Fibroblast of mammary gland (primary cell): Measurements from ENCODE around the gene CTSS.
A peak's percentile ranks its signal among the peaks of the same experiment; 100 is the strongest.
"Not testable (repeated sequence)": the region's sequence is repeated elsewhere in the genome, so short reads cannot be mapped to it uniquely, and the experiment has no call there.

Experiments used
- DNase-seq: peaks from one replicate; pipeline ENCODE4 v3.0.0-alpha.2; 2010; ENCODE audit warnings: low read depth
- H3K4me3 ChIP-seq: 2 replicates; pipeline ENCODE4 v1.5.1; 2011; ENCODE audit warnings: low read depth, mild to moderate bottlenecking, low read length, moderate library complexity; ENCODE audit not compliant: control insufficient read depth
- TF ChIP-seq, protein P1 (sequence below): conservative IDR thresholded peaks from 2 replicates; pipeline ENCODE4 v1.5.1; 2011; ENCODE audit warnings: low read depth, low read length, inconsistent platforms; ENCODE audit not compliant: control insufficient read depth, insufficient read depth

CTSS gene

DNA sequence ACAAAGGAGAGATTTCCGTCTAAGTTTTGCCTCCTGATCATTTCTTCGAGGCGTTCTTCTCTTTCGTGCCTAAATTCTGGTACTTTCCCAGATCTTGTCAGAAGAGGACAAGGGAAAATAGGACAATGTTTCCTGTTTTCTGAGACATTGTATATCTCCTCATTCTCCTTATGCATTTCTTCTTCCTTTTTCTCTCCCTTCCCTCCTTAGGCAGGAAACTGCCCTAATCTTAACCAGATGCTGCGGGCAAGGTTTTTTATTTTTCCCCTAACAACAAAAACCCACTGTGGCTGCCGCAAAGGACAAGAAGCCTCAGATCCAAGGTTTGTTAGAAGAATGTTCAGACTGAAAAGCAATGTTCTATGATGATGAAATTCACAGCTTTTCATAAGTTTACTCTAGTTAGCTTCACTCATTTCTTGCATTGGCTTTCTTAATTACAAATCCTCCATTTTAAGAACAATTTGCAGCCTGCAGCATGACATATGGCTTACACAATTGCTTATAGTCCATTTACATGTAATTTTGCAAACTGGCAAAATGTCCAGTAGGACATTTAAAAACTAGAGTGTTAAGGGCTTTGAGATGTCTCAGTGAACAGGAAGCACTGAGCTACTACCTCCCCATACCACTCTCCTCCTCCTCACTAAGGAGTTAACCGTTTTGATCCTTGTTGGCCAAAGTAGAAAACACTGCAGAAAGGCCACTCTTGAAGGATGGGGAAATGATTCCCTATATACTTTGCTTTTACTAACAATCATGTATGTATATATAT lies 41.9 kb upstream of the CTSS start:
- peak overlapping the region; percentile 48 for H3K4me3 ChIP-seq
- peak; percentile 44 for DNase-seq
- TF ChIP-seq, protein P1, sequence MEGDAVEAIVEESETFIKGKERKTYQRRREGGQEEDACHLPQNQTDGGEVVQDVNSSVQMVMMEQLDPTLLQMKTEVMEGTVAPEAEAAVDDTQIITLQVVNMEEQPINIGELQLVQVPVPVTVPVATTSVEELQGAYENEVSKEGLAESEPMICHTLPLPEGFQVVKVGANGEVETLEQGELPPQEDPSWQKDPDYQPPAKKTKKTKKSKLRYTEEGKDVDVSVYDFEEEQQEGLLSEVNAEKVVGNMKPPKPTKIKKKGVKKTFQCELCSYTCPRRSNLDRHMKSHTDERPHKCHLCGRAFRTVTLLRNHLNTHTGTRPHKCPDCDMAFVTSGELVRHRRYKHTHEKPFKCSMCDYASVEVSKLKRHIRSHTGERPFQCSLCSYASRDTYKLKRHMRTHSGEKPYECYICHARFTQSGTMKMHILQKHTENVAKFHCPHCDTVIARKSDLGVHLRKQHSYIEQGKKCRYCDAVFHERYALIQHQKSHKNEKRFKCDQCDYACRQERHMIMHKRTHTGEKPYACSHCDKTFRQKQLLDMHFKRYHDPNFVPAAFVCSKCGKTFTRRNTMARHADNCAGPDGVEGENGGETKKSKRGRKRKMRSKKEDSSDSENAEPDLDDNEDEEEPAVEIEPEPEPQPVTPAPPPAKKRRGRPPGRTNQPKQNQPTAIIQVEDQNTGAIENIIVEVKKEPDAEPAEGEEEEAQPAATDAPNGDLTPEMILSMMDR, result no peak

DNA sequence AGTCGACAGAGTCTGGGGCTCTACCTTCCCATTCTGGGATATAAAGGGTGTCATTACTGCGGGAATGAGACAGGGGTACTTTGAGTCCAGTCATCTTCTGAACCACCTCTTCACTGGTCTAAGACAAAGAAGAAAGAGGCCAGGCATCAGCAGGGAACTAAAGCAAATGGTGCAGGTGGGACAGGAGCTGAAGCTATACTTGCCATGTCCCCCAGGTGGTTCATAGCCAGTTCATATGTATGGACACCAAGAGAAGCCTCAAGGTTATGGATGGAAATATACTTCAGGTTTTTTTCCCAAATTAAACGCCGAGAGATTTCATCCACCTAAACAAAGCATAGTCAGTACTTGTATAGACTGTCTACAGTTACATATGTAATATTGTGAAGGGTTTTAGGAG lies 40.3 kb upstream of the CTSS start:
- H3K4me3 ChIP-seq, result no peak overlapping the region
- TF ChIP-seq, protein P1, result no peak
- DNase-seq, result no peak

DNA sequence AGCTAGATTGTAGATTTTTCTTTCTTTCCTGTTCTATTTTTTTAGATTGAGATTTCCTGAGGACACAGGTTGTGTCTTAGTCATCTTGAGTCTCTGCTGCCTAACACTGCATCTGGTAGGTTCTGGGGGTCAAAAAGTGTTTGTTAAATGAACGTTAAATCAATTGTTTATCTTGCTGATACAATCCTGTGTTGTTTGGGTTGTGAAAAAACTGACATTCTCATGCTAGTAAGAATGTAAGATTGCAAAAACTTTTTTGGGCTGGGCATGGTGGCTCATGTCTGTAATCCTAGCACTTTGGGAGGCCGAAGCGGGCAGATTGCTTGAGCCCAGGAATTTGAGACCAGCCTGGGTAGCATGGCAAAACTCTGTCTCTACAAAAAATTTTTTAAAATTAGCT lies 39.1 kb upstream of the CTSS start:
- no peak overlapping the region for H3K4me3 ChIP-seq
- no peak for DNase-seq
- TF ChIP-seq, protein P1, result no peak

DNA sequence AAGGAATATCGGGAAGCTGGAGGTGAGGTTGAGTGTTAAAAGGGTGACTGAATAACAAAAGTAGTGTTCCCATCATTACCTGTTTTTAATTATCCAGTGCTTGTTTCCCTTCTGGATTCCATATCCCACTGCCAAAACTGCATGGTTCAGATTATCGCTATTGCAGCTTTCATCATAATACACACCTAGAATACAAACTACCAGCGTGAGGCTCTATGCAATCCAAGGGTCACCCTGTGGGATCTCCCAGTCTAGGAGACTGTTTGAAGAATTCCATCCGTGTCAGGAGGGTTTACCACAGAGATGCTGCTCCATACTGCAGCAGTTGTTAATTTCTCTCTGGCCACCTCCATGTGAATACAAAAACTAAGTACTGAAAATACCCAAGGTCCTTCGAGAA lies 33.5 kb upstream of the CTSS start:
- DNase-seq, result no peak
- H3K4me3 ChIP-seq, result no peak overlapping the region
- TF ChIP-seq, protein P1, result no peak

DNA sequence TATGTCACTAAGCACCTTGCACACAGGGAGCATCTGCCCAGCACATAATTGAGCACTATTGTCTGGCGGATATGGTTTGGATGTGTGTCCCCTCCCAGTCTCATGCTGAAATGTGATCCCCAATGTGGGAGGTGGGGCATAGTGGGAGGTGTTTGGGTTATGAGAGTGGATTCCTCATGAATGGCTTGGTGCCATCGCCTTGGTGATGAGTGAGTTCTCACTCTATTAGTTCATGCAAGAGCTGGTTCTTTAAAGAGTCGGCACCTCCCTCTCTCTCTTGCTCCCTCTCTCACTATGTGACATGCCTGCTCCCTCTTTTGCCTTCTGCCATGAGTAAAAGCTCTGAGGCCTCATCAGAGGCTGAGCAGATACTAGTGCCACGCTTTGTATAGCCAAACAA lies 32.9 kb upstream of the CTSS start:
- peak; percentile 35 for DNase-seq
- TF ChIP-seq, protein P1, result no peak

DNA sequence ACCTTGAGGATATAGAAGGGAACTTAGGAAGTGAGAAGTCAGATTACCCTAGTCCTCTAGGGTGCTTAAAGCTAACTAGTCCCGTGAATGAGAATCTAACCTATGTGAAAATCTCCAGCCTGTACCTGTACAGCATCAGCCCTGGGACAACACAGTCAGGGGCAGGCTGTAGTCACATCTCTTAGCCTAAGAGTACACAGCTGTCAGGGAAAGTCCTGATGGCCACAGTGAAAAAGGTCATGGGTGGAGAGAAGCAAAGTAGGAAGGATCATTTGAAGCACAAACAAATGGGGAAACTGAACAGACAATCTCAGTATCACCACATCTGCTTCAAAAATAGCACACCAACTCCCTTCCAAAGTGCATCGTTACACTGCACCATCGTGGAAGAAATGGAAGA lies 30.8 kb upstream of the CTSS start:
- no peak for DNase-seq
- H3K4me3 ChIP-seq, result no peak overlapping the region
- TF ChIP-seq, protein P1, result no peak

More for the DNA sequence above, 32.9 kb upstream of the CTSS start:
- no peak overlapping the region for H3K4me3 ChIP-seq

DNA sequence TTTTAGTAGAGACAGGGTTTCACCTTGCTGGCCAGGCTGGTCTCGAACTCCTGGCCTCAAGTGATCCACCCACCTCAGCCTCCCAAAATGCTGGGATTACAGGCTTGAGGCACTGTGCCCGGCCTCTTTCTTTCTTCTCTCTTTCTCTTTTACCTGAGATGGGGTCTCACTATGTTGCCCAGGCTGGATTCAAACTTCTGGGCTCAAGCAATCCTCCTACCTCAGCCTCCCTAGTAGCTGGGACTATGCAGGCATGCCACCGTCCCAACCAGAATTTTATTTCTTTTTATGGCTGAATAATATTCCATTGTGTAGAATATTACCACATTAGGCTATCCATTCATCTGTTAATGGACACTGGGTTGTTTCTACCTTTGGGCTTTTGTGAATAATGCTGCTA lies 28.2 kb upstream of the CTSS start:
- not testable (repeated sequence) for DNase-seq, H3K4me3 ChIP-seq
